HK-2 (cell line): ENCODE measurements around the gene KIF5C.

Experiments
- DNase-seq: peaks from one replicate; pipeline ENCODE4 v3.0.0-alpha.2; 2018; ENCODE audit not compliant: unreplicated experiment

The KIF5C gene

GRCh38 chr2:149041482-149041881 is 166.5 kb downstream of the KIF5C start:
- DNase-seq = no peak

DNA sequence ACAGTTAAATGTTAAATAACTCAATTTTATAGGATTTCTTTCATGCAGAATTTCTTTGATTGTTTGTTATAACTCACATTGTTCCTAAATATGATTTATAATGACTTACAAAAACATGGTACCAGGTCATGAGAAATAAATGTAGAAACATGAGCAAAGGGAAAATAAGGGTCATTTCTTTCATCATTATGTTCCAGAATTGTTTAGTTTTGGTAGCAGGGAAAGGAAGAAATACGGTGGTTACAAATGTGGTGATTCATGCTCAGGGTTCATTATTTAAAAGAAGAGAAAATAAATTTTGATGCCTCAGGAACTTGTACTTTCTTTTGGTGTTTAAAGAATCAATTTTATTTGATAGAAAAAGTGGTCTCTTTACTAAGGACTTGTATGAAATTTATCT is 167.9 kb downstream of the KIF5C start:
- no peak for DNase-seq

DNA sequence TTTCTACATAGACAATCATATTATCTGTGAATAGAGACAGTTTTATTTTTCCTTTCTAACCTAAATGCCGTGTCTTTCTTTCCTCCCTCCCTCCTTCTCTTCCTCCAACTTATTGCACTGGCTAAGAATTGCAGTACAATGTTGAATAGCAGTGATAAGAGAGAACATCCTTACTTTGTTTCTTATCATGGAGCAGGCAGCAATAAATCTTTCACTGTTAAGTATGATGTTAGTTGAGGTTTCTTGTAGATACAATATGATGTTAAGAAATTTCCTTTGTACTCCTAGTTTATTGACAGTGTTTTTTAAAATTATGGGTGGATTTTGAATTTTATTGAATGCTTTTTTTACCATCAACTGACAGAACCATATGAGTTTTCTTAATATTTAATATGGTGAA is 169.5 kb downstream of the KIF5C start:
- DNase-seq = no peak

GRCh38 chr2:149047118-149047517 is 172.1 kb downstream of the KIF5C start:
- DNase-seq = no peak

DNA sequence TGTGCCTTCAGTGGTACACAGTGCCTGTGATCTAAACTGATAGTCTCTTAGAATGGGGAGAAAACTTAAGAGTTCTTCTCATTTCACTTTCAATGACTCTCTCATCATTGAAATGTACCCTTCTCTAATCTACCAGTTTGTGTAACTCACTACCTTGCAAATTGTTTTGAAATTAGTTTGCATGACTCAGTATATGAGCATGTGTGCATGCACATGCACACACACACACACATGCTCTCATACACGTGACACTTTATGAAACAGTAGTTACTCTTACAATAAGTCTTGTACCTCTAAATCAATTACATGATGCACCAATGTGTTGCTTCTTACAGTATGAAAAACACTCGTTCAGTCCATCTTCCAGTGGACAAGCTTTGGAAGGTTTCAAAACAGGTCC is 174.1 kb downstream of the KIF5C start:
- no peak for DNase-seq

DNA sequence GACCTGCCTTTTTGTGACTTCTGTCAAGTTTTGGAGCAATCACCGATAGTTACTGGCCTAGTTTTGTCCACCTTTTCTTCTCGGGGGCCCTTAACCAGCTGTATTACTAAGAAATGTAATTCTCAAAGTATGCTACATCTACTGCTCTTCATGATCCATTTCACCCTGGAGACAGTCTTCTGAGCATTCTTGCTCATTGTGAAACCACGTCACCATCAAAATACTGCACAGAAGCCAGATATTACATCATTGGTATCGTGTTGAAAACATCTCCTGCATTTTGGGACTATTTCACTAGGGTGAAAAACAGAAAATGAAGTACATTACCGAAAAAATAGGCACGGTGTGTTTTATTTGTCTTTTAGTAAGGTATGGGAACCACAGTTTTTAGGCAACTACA is 175.2 kb downstream of the KIF5C start:
- DNase-seq = no peak

DNA sequence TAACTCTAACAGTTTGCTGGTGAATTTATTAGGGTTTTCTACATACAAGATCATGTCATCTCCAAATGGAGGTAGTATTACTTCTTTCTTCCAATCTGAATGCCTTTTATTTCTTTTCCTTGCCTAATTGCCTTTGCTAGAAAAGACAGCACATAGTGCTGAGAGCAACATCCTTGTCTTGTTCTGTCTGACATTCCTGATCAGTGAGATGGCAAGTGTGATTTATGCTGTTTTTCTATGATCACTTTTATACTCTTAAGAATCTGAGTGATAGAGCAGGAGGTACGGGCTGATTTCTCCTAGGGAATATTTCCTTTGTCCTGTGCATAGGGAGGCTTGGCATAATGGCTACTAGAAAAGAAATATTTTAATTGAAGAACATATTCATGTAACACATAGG is 180.7 kb downstream of the KIF5C start:
- no peak for DNase-seq

GRCh38 chr2:149056541-149057255 is 181.7 kb downstream of the KIF5C start:
- DNase-seq = no peak

DNA sequence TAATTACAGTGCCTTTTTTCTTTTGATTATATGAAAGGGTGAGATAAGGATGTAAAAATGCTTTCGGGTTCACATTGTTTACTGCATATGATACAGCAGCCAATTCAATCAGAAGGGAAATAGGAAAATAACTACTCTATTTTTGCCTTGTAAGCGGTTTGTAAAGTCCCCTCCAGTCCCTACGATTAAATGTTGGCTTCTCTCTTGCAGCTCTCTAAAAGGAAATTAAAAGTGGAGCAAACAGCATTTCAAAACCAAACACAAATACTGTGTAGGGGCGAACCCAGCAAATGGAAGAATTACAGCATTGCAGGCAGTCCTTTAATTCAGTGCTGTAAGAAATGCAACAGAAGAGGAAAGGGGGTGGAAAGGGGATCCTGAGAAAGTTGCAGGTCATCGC is 182.4 kb downstream of the KIF5C start:
- DNase-seq = no peak

DNA sequence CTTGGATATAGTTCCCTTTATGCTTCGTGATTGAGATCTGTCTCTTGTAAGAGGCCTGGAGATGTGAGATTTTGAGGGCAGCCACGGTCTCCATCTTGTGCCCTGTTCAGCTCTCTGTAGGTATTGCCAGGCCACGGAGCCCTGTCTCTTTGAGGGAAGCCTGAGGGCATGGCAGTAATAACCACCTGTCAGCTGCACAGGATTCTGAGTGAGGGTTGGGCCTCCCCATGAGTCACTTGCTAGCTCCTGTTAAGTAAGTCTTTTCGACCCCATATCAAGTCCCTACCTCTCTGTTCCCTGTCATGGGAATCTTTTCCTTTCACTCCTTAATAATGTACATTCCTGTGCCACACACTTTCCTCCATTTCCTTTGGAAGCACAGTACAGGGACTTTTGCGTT is 183.9 kb downstream of the KIF5C start:
- no peak for DNase-seq

DNA sequence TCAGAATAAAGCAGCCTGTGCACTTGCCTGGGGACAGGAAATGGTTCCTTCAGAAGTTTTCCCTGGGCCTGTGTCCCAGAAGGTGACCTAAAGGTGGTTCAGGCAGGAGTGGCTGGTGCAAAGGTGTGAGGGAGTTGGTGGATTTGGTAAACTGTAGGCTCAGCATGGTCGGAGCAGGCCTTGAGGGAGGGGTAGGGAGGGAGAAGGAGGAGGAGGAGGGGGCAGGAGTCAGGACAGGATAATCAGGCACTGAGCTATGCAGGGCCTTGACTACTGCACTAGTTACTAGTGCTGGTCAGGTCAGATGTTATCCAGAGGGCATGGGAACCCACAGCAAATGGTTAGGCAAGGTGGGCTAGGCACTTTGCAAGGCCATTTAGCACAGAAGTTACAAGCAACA is 184.8 kb downstream of the KIF5C start:
- DNase-seq = no peak

- no peak for DNase-seq
Measured at GRCh38 chr2:149061133-149061745, 186.2 kb downstream of the KIF5C start.

GRCh38 chr2:149062531-149062930 is 187.5 kb downstream of the KIF5C start:
- no peak for DNase-seq

DNA sequence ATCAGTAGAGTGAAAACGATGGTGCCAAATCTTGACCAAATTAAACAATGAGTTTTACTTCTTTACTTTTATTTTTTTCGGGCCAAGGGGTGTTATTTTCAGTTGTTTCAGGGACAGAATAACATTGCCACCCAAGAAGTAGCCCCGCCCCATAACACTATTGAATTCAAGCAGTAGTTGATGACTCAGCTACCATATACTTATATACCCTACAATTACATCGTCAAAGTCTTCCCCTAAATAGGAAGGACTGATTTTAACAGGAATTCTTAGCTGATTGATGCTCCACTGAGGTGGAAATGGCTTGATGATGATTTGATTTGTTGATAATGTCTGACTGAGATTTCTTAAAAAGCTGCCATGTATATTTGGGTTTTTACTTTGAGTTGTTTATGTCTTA is 188.2 kb downstream of the KIF5C start:
- DNase-seq = no peak

DNA sequence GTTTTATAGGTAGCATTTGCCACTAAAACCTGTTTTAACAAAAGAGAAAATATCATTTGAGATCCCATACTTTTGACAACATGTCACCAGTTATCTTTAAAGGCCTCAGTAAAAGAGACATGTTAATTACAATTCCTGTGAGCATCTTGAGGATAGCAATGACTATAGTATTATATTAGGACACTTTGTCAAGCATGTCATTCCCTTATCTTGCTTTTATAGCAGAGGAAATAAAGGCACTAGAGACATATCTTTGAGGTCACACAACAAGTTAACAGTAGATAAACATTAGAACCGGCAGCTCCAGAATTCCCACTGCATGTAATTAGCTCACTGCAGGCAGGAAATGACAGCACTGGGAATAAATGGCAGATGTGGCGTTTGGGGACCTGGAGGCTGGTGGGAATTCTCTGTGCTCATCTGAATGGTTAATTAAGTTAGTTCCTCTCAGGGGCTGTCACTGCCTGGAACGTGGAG is 189.4 kb downstream of the KIF5C start:
- no peak for DNase-seq

DNA sequence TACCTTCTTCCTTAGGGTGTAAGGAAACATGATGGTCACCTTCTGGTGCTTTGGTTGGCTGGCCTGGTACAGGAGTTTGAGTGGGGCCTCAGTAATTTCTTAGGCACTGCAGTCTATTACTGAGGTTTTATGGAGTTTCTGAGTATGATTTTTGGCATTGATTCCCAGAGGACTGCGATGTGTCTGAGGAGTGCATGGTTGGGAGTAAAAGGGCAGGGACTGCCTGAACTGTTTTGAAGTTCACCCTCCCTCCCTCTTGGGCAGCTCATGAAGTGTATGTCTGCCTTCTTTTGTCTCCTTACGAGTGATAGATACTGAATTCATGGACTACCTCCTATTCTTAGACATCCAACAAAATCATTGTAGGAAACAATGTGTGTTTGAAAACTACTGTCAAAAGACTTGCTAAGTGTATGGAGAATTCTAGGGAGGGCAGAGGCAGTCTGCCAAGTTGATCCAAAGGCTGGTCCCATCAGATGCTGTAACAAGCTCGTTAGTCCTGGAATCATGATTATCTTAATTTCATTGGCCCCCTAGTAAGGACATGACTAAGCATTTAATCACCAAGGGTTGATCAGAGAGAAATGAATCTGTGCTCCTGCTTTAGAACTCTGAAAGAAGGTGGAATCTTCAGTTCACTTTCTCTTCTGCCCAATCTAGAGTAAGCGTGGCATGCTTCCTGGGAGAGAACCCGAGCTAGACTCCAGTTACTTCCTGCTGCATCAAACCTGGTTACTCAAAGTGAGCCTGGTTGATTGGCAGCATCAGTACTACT is 190.0 kb downstream of the KIF5C start:
- no peak for DNase-seq

GRCh38 chr2:149068225-149068995 is 193.4 kb downstream of the KIF5C start:
- no peak for DNase-seq

DNA sequence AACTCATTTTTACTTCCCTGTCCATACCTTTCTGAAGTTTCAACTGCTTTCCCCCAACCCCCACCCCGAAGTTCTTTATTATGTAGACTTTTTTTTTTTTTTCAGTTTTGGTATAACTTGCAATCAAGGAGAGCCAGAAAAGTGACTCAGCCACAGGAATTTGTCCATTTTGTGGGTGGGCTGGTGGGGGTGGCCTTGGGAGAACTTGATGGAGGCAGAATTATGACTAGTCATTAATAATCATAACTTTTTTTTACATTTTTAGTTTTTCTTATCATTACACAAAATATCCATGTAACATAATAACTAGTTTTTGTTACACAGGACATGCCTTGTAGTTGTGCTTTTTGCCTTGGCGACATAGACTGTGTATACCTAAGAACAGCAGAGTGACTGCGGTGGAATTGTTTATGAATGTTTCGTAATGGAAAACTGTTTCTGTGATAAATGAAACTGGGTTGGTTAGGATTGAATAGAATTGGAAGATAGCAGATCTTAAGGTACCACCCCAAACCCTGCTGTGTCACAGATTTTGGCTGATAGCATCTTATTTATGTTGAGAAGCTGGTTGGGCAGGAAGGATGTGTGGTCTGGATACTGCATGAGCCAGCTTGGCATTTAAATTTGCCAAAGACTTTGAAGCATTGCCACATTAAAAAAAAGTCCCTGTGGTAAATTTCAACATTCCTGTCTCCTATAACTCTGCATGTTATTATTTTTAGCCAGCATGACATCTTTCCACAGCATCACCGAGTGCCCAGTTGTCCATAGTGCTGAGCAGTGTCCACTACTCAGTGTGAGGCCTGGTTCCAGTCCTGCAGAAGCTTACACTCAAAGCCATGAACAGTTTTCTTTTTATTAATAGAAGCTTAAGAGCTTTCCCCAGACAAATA is 194.2 kb downstream of the KIF5C start:
- no peak for DNase-seq

GRCh38 chr2:149070681-149071320 is 195.8 kb downstream of the KIF5C start:
- no peak for DNase-seq

- no peak for DNase-seq
Measured at GRCh38 chr2:149075105-149075504, 200.1 kb downstream of the KIF5C start.

- no peak for DNase-seq
Measured at GRCh38 chr2:149075853-149076252, 200.8 kb downstream of the KIF5C start.
